ENCODE data around the gene VENTX. TPM values are rescaled to one million over a fixed set of nuclear protein-coding genes. Genes with fewer than 3 reads are reported as not detected.

VENTX gene
- total and polyA plus RNA-seq, 2 donors (not counting 3 experiments of a cell fraction or from before 2014, with no cell fraction given), result not detected

DNA sequence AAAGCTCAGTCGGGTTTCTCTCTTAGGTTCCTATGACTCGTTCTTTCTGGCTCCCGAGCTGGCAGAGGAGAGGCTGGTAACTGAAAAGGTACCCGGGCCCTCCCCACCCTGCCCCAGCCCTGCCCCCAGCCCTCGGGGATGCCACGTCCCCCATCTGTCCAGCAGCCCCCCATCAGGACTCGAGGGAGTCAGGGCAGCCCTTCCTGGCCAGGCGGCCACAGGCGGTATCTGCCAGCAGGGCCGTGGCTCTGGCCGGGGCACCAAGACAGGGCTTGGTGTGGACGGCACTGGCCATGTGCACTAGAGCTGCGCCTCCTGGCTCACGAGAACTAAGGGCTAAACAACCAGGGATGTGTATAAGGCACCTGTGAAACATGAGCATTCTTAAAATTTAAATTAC lies 47.9 kb upstream of the VENTX start:
- no peak overlapping the region for H2AFZ ChIP-seq (ENCODE audit: low read depth, low read length)
- no peaks in the 10 kb centered on the region for H3K36me3 ChIP-seq (ENCODE audit: control insufficient read depth in 2 of 2, extremely low read depth in 1 of 2, insufficient read depth in 2 of 2, low read length in 2 of 2)
- dilution Hi-C loops (cut with MboI; ENCODE audit: extremely low pct_ligation_motif_present, low sequenced_read_pairs), result no loop called here
- intact Hi-C loops (cut with micrococcal nuclease), result no loop called here
- ChIA-PET CTCF (no interaction called here), POLR2A (no interaction called here)
- no peak overlapping the region for H3K4me3 ChIP-seq (replicated peaks in 1 of 3; ENCODE audit: insufficient read depth in 1 of 3, low read depth in 1 of 3, low read length in 3 of 3)
- TF ChIP-seq FOS (IDR thresholded peaks at IDR 0.05; ENCODE audit: borderline replicate concordance, insufficient read depth, low read length) (no peak), GATA2 (IDR thresholded peaks at IDR 0.05; ENCODE audit: insufficient read depth, insufficient read length, low read depth, low read length) (no peak), POLR2AphosphoS5 (IDR thresholded peaks at IDR 0.05; ENCODE audit: insufficient read depth, low read depth, low read length) (no peak), POLR2A (IDR thresholded peaks at IDR 0.05; ENCODE audit: low read depth, low read length) (no peak), EZH2 (IDR thresholded peaks at IDR 0.05; ENCODE audit: borderline replicate concordance, low read depth, low read length, severe bottlenecking) (no peak), MYC (IDR thresholded peaks at IDR 0.05; ENCODE audit: low read depth, low read length) (no peak), JUN (IDR thresholded peaks at IDR 0.05; ENCODE audit: borderline replicate concordance, insufficient read depth, insufficient read length, low read depth) (no peak)
- TF ChIP-seq, protein P1, sequence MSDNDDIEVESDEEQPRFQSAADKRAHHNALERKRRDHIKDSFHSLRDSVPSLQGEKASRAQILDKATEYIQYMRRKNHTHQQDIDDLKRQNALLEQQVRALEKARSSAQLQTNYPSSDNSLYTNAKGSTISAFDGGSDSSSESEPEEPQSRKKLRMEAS (IDR thresholded peaks at IDR 0.05; ENCODE audit: insufficient read depth, insufficient read length), result no peak
- TF ChIP-seq, protein P2, sequence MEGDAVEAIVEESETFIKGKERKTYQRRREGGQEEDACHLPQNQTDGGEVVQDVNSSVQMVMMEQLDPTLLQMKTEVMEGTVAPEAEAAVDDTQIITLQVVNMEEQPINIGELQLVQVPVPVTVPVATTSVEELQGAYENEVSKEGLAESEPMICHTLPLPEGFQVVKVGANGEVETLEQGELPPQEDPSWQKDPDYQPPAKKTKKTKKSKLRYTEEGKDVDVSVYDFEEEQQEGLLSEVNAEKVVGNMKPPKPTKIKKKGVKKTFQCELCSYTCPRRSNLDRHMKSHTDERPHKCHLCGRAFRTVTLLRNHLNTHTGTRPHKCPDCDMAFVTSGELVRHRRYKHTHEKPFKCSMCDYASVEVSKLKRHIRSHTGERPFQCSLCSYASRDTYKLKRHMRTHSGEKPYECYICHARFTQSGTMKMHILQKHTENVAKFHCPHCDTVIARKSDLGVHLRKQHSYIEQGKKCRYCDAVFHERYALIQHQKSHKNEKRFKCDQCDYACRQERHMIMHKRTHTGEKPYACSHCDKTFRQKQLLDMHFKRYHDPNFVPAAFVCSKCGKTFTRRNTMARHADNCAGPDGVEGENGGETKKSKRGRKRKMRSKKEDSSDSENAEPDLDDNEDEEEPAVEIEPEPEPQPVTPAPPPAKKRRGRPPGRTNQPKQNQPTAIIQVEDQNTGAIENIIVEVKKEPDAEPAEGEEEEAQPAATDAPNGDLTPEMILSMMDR (IDR thresholded peaks at IDR 0.05; ENCODE audit: extremely low read depth in 1 of 2, insufficient read depth in 1 of 2, low read depth in 1 of 2, low read length in 2 of 2), result no peak
- no peak for FAIRE-seq
- DNase-seq (ENCODE audit: low read depth, low spot score), result no peak
- no peaks in the 10 kb centered on the region for H3K9me1 ChIP-seq (replicated peaks; ENCODE audit: control insufficient read depth, extremely low read depth, insufficient read depth, low read length)
- H3K4me1 ChIP-seq (ENCODE audit: control insufficient read depth, extremely low read depth, insufficient read depth, low read length), result no peaks in the 10 kb centered on the region
- H3K27me3 ChIP-seq (ENCODE audit: control insufficient read depth in 2 of 2, insufficient read depth in 2 of 2, low read length in 2 of 2), result no peaks in the 10 kb centered on the region
- BruUV-seq (replicated peaks), result no TSS peak
- no peaks in the 10 kb centered on the region for H3K79me2 ChIP-seq (ENCODE audit: control insufficient read depth, insufficient read depth, low read length)
- H3K9me3 ChIP-seq (replicated peaks; ENCODE audit: control insufficient read depth, insufficient read depth, low read length), result no peaks in the 10 kb centered on the region
- no peak overlapping the region for H3K9ac ChIP-seq (replicated peaks; ENCODE audit: extremely low read depth, insufficient read depth, low read length)
- no peak overlapping the region for H3K4me2 ChIP-seq (ENCODE audit: insufficient read depth, low read length)
- no peaks in the 10 kb centered on the region for H4K20me1 ChIP-seq (replicated peaks; ENCODE audit: control insufficient read depth, extremely low read depth, insufficient read depth, low read length)
- H3K27ac ChIP-seq (ENCODE audit: insufficient read depth, low read depth, low read length), result no peak overlapping the region

All from endothelial cell of umbilical vein (primary cell).